Right ventricle myocardium superior (tissue), 1 donor: ENCODE measurements around the gene LIN28B. TPM values are rescaled to one million over a fixed set of nuclear protein-coding genes. Genes with fewer than 3 reads are reported as not detected.
A peak's percentile ranks its signal among the peaks of the same experiment; 100 is the strongest.

Experiments
- ATAC-seq: fragments of 200-7000 bp; cut with Tn5 transposase; one replicate; pipeline ENCODE4 v1.9.1; 2020; ENCODE audit warnings: mild to moderate bottlenecking; ENCODE audit not compliant: poor library complexity
- DNase-seq: peaks from one replicate; pipeline ENCODE4 v3.0.0-alpha.2; 2020
- intact Hi-C: fragments of 100-400 bp; cut with DNase I; formaldehyde crosslinking; loops from one replicate; pipeline ENCODE4 v1.11.2; 2022
- total RNA-seq: library from RNA; stranded (reverse); fragmentation: NEBNext Ultra II Directional; extraction: Animal tissue kit (Norgen Biotek cat#: 25700); gene quantifications from one replicate; pipeline ENCODE4 v1.2.1, GENCODE V29; 2021
- donor health status: DM: no; HTN: yes; CAD: no; lungs with severe emphysema.

The LIN28B gene
- total RNA-seq, 1 donor from 2014 or later: not detected

- intact Hi-C loops: no loop called here
- DNase-seq: no peak
- ATAC-seq: no peak
Observed at GRCh38 chr6:105091140-105091829, 134.4 kb downstream of the LIN28B start.

DNA sequence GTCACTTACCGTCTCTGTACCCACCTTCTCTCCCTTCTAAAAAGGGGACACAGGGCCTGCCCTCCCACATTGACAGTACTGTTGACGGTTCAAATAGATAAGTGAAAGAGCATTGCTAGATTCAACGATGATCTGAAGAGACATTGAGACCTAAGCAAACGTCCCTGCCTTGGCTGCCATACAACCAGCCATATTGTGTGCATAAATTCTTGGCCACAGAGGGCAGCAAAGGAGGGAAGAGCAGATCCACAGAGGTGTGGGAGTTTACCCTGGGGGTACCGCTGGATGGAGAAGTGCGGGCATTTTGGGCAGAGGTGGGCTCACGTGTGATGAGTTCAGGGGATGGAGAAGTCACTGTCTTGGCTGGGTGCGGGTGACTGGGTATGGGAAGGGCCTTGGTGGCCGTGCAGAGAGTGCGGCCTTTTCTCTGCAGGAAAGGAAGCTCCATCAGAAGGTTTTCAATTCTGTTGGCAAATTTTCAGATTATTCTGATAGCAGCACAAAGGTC, 137.3 kb downstream of the LIN28B start:
- ATAC-seq: no peak
- intact Hi-C loops: no loop called here
- DNase-seq: no peak

DNA sequence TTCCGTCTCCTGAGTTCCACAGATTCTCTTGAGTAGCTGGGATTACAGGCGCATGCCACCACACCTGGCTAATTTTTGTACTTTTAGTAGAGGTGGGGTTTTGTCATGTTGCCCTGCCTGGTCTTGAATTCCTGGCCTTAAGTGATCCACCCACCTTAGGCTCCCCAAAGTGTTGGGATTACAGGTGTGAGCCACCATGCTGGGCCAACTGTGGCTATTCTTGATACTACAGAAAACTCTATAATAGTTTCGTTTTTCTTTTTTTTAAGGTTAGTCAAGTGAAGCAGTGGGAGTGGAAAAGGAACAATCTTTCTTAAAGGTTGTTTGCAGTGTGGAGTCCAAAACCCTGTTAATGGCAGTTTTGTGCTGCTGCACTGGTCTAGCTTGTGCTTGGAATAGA, 138.2 kb downstream of the LIN28B start:
- intact Hi-C loops: no loop called here
- no peak for ATAC-seq

DNA sequence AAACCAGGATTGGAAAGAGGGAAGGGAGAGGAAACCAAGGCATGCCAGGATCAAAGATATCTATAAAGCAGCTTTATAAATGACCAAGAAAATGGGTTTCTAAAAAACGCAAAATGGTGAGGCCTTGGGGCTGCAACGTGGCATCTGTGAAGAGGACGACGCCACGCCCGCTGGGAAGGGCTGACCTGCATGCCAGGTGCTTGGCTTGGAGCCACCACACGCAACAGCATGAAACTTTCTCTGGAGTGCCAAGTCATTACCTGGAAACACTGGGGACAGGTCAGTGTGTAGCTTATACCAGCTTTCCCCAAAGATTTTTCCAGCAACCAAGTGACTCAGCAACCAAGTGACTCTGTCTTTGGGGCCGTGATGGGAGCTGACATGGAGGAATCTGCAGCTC, 140.4 kb downstream of the LIN28B start:
- no peak for ATAC-seq
- DNase-seq: no peak
- intact Hi-C loops: no loop called here

More for the DNA sequence above, 138.2 kb downstream of the LIN28B start:
- DNase-seq: no peak

DNA sequence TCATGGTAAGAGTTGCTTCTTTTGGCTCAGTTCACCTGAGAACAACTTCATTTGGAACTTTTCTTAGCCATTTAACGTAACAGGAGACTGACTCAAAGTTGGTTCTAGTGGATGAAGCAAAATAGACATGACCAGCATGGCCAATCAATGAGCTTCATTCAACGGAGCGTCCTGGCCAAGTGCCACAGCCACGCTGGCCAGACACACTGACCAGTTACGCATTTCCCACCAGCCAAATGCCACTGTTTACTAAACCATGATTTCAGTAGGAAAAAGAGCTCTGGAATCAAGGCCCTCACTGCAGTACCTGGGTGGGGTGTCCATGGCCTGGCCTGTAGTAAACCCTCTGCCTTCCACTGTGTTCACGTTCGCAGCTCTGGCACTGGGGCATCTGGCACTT, 142.5 kb downstream of the LIN28B start:
- intact Hi-C loops: no loop called here
- ATAC-seq: no peak
- no peak for DNase-seq

- intact Hi-C loops: no loop called here
- DNase-seq: no peak
- no peak for ATAC-seq
Observed at GRCh38 chr6:105102186-105102585, 145.3 kb downstream of the LIN28B start.

GRCh38 chr6:105105094-105105493, 148.2 kb downstream of the LIN28B start:
- DNase-seq: no peak
- intact Hi-C loops: no loop called here
- peak; percentile 38 for ATAC-seq

DNA sequence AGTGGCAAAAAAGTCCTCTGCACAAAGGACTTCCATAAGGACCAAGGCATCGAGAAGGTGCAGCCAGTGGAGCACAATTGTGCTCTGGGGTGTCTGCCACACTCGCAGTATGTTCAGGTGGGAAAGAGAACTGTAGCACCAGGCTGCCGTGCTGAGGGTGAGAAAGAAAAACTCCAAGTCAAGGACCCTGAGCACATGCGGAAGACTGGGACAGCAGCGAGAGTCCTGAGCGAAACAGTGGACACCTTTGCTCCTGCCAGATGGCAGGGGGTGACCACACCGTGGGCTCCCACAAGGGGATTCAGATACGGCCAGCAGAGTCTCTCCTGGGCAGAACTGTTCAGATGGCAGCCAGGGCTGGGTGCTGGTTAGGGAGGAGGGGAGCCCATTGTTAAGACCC, 149.4 kb downstream of the LIN28B start:
- no peak for ATAC-seq
- intact Hi-C loops: no loop called here
- no peak for DNase-seq

- no peak for DNase-seq
- no peak for ATAC-seq
- intact Hi-C loops: no loop called here
Observed at GRCh38 chr6:105107207-105107606, 150.3 kb downstream of the LIN28B start.

GRCh38 chr6:105108631-105109262, 151.8 kb downstream of the LIN28B start:
- intact Hi-C loops: no loop called here
- no peak for DNase-seq
- ATAC-seq: no peak

DNA sequence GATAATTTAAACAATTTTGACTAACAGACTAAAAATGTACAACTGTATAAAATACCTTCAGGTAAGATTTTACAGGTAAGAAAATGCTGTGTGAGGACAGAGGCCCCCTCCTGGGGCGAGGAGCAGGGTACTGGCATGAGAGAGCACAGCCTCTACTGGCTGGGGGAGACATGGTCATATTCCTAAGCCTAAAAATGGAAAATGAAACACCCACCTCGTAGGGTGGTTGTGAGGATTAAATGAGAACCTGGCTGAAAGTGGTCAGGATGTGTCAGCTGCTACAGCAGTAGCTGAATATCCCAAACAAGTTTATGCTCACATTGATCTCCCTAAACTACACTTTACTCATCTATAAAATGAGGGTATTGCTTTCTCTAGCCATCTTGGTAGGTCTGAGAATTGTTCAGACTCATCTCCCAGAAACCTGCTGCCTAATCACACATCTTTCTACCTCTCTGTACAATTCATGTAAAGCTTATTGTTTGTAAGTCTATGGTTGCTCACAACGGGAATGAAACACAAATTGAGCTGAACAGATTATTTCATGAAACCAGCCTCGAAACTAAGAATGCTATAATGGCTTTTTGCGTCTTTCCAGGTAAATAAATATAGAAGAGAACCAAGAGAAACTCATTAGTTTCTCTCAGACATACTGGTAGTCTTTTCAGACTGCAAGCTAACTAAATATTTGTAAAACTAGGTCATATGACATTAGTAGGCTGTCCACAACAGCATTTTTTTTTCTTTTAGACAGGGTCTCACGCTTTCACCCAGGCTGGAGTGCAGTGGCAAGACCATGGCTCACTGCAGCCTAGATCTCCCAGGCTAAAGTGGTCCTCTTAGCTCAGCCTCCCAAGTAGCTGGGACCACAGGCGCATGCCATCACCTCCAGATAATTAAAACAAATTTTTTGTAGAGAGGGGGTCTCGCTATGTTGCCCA, 153.3 kb downstream of the LIN28B start:
- no peak for ATAC-seq
- intact Hi-C loops: no loop called here
- no peak for DNase-seq

DNA sequence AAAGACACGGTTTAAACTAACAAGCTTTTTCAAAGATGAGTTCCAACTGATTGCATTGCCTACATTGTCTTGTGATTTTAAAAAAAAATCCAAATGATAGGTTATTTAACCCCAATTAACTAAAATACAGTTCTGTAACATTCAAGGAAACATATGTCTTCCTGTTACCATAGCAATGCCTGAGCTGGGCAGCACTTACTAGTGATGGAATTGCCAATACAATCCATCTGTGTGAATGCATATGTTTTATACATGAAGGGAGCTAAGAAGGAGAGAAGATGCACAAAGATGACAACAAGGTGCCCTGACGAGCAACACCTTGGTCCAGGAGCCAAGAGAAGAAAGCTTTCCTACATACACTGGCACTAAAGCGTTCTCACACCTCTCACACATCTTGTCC, 154.2 kb downstream of the LIN28B start:
- intact Hi-C loops: no loop called here
- no peak for ATAC-seq
- no peak for DNase-seq

DNA sequence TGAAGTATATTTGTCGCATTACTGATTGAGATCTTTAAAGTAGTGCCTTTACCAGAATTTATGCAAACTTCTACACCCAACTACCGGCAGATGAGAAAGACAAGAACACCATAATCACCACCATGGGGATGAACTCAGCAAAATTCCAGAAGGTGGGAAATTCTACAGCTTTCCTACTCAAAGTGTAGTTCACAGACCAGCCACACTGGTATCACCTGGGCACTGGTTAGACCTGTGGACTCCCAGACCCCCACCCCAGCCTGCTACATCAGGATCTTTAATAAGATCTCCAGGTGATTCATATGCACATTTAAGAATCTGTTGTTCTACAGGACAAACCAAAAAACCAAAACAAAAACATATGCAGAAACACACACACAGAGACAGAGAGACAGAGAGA, 155.0 kb downstream of the LIN28B start:
- no peak for ATAC-seq
- intact Hi-C loops: no loop called here
- DNase-seq: no peak

- no peak for ATAC-seq
- DNase-seq: no peak
- intact Hi-C loops: no loop called here
Observed at GRCh38 chr6:105112577-105112976, 155.7 kb downstream of the LIN28B start.

DNA sequence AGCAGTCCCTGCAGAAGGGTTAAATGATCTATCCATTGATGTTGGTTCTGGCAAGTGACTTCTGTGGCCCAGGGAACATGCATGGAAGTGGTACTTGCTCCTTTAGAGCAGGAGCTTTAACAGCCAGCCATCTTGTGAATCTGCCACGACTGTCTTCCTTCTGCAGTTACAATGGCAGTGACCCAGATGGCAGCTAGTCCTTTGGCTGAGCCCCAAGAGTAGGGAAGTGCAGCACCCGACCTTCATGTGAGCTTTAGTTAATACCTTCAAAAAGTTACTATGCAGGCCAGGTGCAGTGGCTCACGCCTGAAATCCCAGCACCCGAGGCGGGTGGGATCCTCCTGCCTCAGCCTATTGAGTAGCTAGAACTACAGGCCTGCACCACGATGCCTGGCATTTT, 156.5 kb downstream of the LIN28B start:
- ATAC-seq (peak; percentile 63), DNase-seq (no peak)
- intact Hi-C loops: no loop called here

- no peak for DNase-seq
- ATAC-seq: no peak
- intact Hi-C loops: no loop called here
Observed at GRCh38 chr6:105116150-105116549, 159.2 kb downstream of the LIN28B start.

- intact Hi-C loops: no loop called here
- ATAC-seq (no peak), DNase-seq (no peak)
Observed at GRCh38 chr6:105120570-105120969, 163.7 kb downstream of the LIN28B start.

DNA sequence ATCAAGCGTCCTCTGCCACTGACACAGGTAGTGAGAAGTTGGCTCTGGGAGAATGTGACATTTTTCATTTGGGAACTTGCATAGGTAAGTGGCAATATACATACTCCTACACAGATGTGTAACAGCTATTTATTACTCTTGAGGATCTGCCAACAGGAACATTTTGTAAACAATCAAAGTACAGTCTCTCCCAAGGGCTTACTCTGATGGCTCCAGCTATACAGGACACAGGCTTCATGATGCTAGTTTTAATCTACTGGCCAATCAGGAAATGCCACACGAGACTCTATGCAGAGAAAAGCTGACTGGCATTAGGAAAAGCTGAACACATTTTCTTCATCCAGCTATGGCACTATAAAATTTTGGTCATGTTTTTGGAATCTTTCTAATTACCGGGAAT, 165.1 kb downstream of the LIN28B start:
- intact Hi-C loops: no loop called here
- no peak for ATAC-seq
- DNase-seq: no peak

GRCh38 chr6:105122717-105123116, 165.8 kb downstream of the LIN28B start:
- ATAC-seq (no peak), DNase-seq (no peak)
- intact Hi-C loops: no loop called here
